H1 (cell line): ENCODE results near the gene CAMK2D.

Experiments
- BRCA1 ChIP-seq: IDR thresholded peaks from 2 replicates; pipeline ENCODE4 v1.6.1; 2012; ENCODE audit warnings: low read depth, low read length, improper control_type of control experiment
- CHD1 ChIP-seq: IDR thresholded peaks from 2 replicates; pipeline ENCODE4 v1.6.1; 2012; ENCODE audit warnings: low read depth, low read length, improper control_type of control experiment
- CTCF ChIP-seq, 3 experiments: IDR thresholded peaks; 1 replicate in 2 of 3; 2 replicates in 1 of 3; pipeline versions ENCODE4 v1.5.1 to v1.6.1; 2011; ENCODE audit warnings: low read length in 3 of 3, mild to moderate bottlenecking in 3 of 3, inconsistent platforms in 2 of 3, low read depth in 1 of 3, moderate library complexity in 1 of 3; ENCODE audit not compliant: insufficient read depth in 1 of 3; ENCODE audit errors: control extremely low read depth in 1 of 3
- EP300 ChIP-seq, 2 experiments: IDR thresholded peaks; 1 replicate in 1 of 2; 2 replicates in 1 of 2; pipeline ENCODE4 v1.6.1; 2011 to 2012; ENCODE audit warnings: low read depth in 2 of 2, low read length in 2 of 2, mild to moderate bottlenecking in 2 of 2, borderline replicate concordance in 1 of 2, inconsistent platforms in 1 of 2, moderate library complexity in 1 of 2
- EZH2 ChIP-seq: fragments of 200-600 bp; sonication (generic); IDR thresholded peaks from 2 replicates; pipeline ENCODE4 v1.7.1; 2012; ENCODE audit warnings: low read depth, mild to moderate bottlenecking, moderate library complexity, low read length, inconsistent platforms; ENCODE audit not compliant: severe bottlenecking
- POLR2A ChIP-seq, 2 experiments: IDR thresholded peaks; 1 replicate in 1 of 2; 2 replicates in 1 of 2; pipeline ENCODE4 v1.6.1; 2011; ENCODE audit warnings: low read depth in 2 of 2, low read length in 2 of 2, mild to moderate bottlenecking in 2 of 2; ENCODE audit errors: control extremely low read depth in 1 of 2
- POLR2AphosphoS5 ChIP-seq: IDR thresholded peaks from 2 replicates; pipeline ENCODE4 v1.6.1; 2011; ENCODE audit warnings: low read depth, low read length
- SP2 ChIP-seq: IDR thresholded peaks from 2 replicates; pipeline ENCODE4 v1.6.1; 2012; ENCODE audit warnings: mild to moderate bottlenecking, low read length, inconsistent platforms
- TAF1 ChIP-seq: IDR thresholded peaks from 2 replicates; pipeline ENCODE4 v1.6.1; 2011; ENCODE audit warnings: mild to moderate bottlenecking, low read depth, low read length
- TAF7 ChIP-seq: optimal IDR thresholded peaks from 2 replicates; pipeline ENCODE3; 2011; ENCODE audit warnings: low read depth, mild to moderate bottlenecking, inconsistent platforms, low read length, moderate library complexity, borderline replicate concordance
- TF ChIP-seq, protein P1 (sequence below): IDR thresholded peaks from 2 replicates; pipeline ENCODE4 v1.6.1; 2012; ENCODE audit warnings: inconsistent platforms

GRCh38 chr4:113457886-113458285, 303.7 kb downstream of the CAMK2D start:
- no peak for TF ChIP-seq TAF7
- no peak for TF ChIP-seq POLR2AphosphoS5
- TF ChIP-seq SP2 = no peak
- no peak for TF ChIP-seq CTCF (IDR thresholded peaks at IDR 0.05; ENCODE audit: control extremely low read depth in 1 of 3, insufficient read depth in 1 of 3, low read depth in 1 of 3, low read length in 3 of 3)
- no peak for TF ChIP-seq EZH2
- TF ChIP-seq TAF1 = no peak
- TF ChIP-seq CHD1 = no peak
- TF ChIP-seq POLR2A (IDR thresholded peaks at IDR 0.05; ENCODE audit: control extremely low read depth in 1 of 2, low read depth in 2 of 2, low read length in 2 of 2) = no peak
- TF ChIP-seq BRCA1 = no peak
- TF ChIP-seq EP300 (IDR thresholded peaks at IDR 0.05; ENCODE audit: borderline replicate concordance in 1 of 2, low read depth in 2 of 2, low read length in 2 of 2) = no peak
- TF ChIP-seq, protein P1, sequence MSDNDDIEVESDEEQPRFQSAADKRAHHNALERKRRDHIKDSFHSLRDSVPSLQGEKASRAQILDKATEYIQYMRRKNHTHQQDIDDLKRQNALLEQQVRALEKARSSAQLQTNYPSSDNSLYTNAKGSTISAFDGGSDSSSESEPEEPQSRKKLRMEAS = no peak
